Activated naive CD4-positive, alpha-beta T cell treated with Interleukin-2 at 50 U/mL for 16 hours (primary cell): ENCODE results near the gene NAA15.
A peak's percentile ranks its signal among the peaks of the same experiment; 100 is the strongest.
"Not testable (repeated sequence)": the region's sequence is repeated elsewhere in the genome, so short reads cannot be mapped to it uniquely, and the experiment has no call there.

Experiments used
- DNase-seq: peaks from one replicate; pipeline ENCODE4 v3.0.0-alpha.2; 2020

NAA15 gene

DNA sequence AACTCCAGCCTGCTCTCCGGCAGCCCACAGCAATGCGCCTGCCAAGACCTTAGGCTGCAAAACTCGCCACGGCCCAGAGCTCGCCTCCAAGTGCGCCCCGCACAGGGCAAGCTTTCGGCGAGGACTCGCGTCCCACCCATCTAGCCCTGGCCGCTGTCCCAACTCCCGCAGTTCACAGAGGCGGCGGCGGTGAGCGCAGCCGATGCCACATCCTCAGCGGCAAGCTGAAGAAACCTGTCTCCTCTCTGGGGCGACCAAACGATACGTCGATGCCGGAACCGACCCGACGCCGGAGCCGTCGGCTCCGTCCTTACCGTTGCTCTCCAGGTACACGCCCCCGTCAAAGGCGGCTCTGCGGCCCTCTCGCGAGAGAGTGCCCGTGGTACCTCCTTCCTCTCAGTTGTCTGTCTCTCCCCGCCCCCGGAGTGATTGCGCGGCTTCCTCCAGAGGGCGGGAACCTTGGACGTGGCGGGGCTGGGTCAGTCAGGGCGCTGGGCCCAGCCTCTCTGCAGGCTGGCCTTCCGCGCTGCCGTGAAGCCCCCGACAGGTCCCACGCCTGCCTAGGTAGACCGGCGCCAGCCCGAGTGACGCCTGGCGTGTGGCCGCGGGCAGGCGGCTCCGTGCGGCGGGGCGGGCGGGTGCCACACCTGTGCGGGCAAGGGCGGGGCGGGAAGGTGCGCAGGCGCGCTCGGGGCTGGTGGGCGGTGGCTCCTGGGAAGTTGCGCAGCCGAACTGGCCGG, 152.2 kb downstream of the NAA15 start:
- peak; percentile 96 for DNase-seq

DNA sequence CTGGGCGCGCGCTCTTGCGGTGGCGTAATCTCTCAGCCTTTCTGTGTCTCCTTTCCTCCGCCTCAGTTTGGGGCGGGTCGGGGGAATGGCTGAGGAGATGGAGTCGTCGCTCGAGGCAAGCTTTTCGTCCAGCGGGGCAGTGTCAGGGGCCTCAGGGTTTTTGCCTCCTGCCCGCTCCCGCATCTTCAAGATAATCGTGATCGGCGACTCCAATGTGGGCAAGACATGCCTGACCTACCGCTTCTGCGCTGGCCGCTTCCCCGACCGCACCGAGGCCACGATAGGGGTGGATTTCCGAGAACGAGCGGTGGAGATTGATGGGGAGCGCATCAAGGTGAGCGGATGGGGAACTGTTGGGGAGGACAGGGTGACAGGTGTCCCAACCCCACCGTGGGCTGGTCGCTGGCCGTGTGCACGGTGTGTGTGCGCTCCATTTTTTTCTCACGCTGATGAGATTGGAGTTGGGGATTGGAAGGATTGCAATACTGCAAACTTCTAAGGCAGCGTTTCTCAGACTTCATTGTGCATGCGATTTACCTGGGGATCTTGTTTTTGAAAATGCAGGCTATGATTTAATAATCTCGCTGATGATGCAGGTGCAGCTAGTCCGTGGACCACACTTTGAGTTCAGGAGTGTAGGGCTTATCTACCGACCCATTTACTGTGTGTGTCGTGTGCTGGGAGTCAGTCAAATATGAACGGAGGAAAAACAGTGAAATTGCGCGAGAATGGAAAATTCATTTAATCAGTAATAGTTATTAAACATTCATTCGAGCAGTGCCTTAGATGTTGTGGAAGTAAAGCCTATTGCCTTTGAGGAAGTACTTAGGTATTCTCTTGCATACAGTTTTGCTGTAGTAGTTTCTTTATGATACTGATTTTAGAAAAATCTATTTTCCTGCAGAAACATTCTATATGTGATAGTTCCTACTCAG, 153.1 kb downstream of the NAA15 start, which contains the start of gene RAB33B:
Gene RAB33B, plus strand, starts transcription at position 11 of the 935 bp plus-strand sequence. Its CDS starts 75 bp downstream, at position 86.
- no peak for DNase-seq

DNA sequence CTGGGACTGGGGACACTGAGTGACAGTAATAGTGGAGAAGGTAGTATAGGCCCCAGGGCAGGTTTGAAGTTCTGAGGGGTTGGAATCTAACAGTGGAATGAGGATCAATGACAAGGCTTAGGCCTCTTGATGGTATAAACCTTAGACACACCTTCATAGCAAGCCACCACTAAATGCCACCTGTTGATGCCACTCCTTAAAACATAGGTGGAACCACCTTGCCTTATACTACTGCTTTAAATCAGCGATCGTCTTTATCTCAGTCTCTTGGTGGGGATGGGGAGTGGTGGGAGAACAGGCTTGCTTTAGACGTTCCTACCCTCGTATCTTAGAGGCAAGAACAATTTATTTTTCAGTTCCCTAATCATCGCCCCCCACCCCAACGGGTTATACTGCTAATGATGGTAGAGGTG, 153.8 kb downstream of the NAA15 start:
- no peak for DNase-seq

DNA sequence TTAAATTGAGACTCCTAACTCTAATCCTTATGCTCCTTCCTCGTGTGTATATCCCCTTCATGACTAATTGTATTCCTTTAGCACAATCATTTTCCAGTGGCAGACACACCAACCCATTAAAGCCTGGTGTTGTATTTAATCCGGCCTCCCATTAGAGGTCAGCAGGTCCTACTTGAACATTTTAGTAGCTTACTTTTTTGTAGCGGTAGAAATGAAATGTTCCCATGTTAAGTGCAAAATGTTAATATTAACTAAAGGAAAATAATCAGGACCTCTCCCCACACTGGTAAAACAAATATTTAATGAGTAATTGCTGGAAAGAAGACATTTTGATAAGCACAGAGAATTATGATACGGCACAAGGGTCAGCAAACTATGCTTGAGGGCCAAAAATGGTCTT, 156.0 kb downstream of the NAA15 start:
- no peak for DNase-seq

DNA sequence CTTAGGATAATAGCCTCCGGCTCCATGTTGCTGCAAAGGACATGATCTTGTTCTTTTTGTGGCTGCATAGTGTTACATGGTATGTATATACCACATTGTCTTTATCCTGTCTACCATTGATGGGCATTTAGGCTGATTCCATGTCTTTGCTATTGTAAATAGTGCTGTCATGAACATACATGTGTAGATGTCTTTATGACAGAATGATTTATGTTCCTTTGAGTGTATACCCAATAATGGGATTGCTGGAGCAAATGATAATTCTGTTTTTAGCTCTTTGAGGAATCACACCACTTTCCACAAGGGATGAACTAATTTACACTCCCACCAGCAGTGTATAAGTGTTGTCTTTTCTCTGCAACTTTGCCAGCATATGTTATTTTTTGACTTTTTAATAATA, 157.2 kb downstream of the NAA15 start:
- DNase-seq, result no peak

DNA sequence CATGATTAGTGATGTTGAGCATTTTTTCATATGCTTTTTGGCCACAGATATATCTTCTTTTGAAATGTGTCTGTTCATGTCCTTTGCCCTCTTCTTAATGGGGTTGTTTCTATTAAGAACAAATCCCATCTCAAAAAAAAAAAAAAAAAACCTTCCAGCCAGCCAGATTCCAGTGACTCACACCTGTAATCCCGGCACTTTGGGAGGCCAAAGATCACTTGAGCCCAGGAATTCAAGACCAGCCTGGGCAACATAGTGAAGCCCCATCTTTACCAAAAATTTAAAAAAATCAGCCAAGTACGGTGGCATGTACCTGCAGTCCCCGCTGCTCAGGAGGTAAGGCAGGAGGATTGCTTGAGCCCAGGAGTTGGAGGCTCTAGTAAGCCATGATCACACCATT, 157.7 kb downstream of the NAA15 start:
- DNase-seq, result no peak

DNA sequence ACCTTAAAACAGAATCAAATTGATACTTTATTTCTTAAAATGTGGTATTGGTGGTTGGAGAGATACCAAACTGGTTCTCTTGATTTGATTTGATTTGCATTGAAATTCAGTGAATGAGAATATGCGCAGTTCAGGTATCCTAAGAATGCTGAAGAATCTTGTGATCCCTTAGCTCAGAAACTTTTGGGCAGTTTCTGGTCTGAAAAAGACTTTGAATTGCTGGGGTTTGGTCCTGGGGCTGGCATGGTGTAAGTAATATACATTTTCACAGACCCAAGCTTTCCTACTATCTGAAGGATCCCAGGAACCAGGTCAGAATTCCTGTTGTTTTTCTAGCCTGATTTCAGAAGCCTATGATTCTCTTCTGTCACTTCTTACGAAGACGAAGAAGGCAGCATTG, 159.3 kb downstream of the NAA15 start:
- DNase-seq, result no peak

DNA sequence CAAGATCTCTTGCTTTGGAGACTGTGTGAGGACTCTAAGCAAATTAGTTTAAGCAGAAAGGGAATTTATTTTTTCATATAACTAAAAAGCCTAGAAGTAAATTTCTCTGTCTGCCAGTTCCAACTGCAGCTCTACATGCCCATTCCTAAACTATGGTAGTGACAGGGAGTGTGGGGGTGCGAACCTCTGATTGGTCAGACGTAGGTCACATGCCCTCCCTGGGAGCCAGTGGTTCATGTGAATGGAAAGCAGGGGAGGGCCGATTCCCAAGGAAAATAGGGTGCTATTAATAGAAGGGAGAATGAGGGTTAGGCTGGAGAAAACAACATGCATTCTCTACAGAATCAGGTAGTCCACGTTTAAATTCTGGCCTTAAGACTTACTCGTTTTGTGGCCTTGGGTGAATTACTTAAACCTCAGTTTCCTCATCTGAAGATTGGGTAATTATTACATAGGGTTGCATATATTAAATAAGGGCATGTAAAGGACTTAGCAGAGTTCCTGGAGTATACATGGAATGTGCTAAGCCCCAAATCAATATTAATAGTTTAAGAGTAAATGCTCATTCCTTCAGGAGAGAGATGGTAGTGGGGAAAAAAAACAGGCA, 159.8 kb downstream of the NAA15 start:
- no peak for DNase-seq

DNA sequence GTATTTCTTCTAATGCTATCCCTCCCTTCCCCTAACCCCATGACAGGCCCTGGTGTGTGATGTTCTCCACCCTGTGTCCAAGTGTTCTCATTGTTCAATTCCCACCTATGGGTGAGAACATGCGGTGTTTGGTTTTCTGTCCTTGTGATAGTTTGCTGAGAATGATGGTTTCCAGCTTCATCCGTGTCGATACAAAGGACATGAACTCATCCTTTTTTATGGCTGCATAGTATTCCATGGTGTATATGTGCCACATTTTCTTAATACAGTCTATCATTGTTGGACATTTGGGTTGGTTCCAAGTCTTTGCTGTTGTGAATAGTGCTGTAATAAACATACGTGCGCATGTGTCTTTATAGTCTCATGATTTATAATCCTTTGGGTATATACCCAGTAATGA, 163.2 kb downstream of the NAA15 start:
- not testable (repeated sequence) for DNase-seq

DNA sequence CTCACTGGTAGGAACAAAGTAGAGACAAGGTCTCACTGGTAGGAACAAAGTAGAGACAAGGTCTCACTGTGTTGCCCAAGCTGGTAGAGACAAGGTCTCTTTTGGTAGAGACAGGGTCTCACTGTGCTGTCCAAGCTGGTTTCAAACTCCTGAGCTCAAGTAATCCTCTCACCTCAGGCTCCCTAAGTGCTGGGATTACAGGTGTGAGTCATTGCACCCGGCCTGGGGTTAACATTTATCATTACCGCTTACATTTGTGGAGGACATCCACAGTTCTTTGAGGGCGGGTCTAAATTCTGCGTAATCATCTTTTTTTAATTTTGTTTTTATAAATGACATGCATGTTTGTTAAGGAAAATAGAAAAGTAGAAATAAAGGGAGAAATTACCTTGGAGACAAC, 164.6 kb downstream of the NAA15 start:
- DNase-seq, result no peak

DNA sequence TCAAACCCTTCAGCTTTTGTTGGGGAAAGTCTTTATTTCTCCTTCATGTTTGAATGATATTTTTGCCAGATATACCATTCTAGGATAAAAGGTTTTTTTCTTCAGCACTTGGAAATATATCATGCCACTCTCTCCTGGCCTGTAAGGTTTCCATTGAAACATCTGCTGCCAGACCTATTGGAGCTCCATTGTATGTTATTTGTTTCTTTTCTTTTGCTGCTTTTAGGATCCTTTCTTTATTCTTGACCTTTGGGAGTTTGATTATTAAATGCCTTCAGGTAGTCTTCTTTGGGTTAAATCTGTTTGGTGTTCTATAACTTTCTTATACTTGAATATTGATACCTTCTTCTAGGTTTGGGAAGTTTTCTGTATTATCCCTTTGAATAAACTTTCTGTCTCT, 167.5 kb downstream of the NAA15 start:
- DNase-seq, result not testable (repeated sequence)

DNA sequence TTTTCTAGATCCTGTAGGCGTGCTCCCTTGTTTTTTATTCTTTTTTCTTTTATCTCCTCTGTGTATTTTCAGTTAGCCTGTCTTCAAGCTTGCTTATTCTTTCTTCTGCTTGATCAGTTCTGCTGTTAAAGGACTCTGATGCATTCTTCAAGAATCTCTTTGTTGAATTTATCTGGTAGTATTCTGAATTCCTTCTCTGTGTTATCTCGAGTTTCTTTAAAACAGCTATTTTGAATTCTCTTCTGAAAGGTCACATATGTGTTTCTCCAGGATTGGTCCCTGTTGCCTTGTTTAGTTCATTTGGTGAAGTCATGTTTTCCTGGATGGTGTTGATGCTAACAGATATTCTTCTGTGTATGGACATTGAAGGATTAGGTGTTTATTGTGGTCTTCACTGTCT, 167.9 kb downstream of the NAA15 start:
- DNase-seq, result no peak
